Fibroblast of pulmonary artery (primary cell): ENCODE data around the gene CTSW.
A peak's percentile ranks its signal among the peaks of the same experiment; 100 is the strongest.

ENCODE experiments used
- DNase-seq: peaks from one replicate; pipeline ENCODE4 v3.0.0-alpha.2; 2010; ENCODE audit warnings: low read depth
- H3K4me3 ChIP-seq: replicated peaks from 2 replicates; pipeline ENCODE4 v1.5.1; 2011; ENCODE audit warnings: low read depth, mild to moderate bottlenecking, control low read depth, low read length, moderate library complexity
- TF ChIP-seq, protein P1 (sequence below): IDR thresholded peaks from 2 replicates; pipeline ENCODE4 v1.5.1; 2011; ENCODE audit warnings: mild to moderate bottlenecking, control low read depth, low read length, inconsistent platforms; ENCODE audit errors: missing control alignments

The CTSW gene

DNA sequence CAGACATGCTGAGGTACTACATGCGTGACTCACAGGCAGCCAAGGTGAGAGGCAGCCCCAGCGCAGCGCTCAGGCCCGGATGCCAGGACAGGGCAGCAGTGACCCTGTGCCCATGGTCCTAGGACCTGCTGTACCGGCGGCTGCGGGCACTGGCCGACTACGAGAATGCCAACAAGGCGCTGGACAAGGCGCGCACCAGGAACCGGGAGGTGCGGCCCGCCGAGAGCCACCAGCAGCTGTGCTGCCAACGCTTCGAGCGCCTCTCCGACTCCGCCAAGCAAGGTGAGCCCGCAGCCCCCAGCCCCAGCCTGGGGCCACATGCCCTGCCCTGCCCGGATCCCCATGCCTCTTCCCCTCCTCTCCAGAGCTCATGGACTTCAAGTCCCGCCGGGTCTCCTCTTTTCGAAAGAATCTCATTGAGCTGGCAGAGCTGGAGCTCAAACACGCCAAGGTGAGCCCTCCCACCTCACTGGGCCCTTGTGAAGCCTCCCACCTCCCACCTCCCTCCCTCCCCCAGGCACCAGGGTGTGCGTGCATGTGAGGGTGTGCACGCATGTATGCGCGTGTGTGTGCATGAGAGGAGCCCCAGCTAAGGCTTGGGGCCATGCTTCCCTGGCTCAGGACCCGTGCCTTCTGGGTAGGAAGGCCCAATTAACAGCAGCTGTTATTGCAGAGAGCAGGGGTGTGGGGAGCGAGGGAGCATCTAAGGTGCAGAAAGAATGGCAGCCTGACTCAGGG lies 27.0 kb upstream of the CTSW start:
- no peak overlapping the region for H3K4me3 ChIP-seq
- TF ChIP-seq, protein P1, sequence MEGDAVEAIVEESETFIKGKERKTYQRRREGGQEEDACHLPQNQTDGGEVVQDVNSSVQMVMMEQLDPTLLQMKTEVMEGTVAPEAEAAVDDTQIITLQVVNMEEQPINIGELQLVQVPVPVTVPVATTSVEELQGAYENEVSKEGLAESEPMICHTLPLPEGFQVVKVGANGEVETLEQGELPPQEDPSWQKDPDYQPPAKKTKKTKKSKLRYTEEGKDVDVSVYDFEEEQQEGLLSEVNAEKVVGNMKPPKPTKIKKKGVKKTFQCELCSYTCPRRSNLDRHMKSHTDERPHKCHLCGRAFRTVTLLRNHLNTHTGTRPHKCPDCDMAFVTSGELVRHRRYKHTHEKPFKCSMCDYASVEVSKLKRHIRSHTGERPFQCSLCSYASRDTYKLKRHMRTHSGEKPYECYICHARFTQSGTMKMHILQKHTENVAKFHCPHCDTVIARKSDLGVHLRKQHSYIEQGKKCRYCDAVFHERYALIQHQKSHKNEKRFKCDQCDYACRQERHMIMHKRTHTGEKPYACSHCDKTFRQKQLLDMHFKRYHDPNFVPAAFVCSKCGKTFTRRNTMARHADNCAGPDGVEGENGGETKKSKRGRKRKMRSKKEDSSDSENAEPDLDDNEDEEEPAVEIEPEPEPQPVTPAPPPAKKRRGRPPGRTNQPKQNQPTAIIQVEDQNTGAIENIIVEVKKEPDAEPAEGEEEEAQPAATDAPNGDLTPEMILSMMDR, result no peak
- no peak for DNase-seq

DNA sequence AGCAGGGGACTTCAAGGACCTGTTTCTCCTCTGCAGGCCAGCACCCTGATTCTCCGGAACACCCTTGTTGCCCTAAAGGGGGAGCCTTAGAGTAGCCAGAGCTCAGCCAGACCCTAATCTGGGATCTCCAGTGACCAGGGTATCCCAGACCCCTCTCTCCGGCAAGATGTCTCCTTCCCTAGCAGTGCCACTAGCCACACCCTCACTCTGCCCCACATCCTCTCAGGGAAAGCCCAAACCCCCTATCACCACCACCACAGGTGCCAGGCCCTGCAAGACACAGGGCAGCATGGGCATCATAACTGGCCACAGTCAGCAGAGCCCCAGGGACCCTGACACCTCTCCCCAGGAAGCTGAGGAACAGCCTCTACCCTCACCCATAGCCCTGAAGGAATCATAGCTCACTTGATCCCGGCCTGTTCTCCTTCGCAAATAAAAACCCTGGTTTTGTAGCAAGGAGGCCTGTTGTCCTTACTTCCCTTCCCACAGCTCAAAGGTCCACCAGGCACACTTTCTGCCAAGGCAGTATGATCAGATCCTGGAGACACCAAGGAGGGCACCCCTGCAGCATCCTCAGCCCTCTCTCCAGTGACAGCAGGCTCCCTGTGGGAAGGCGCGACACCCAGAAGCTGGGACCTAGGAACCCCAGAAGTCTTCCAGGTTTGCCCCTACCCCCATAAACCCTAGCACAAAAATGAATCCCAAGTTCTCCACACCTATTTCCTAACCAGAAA lies 26.2 kb upstream of the CTSW start:
- TF ChIP-seq, protein P1, result peak; percentile 6
- no peak overlapping the region for H3K4me3 ChIP-seq
- DNase-seq, result no peak

DNA sequence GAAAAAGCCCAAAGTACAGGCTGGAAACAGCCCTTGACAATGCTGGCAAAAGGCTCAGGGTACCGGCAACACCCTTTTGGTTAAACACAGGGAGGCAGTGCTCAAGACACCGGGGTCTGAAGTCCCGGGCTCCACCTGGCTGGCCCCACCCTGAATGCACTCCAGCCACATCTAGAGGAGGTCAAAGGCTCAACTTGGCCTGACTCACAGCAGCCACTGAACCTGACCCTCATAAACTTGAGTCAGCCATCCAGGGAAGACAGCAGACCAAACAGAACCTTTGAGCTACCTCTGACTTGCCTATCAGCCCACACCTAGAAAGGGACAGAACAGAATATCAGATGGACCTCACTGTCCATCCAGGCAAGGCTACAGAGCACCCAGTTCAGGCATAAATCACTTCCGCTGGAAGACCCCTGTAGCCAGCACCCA lies 25.5 kb upstream of the CTSW start:
- TF ChIP-seq, protein P1, result no peak
- H3K4me3 ChIP-seq, result no peak overlapping the region
- no peak for DNase-seq

DNA sequence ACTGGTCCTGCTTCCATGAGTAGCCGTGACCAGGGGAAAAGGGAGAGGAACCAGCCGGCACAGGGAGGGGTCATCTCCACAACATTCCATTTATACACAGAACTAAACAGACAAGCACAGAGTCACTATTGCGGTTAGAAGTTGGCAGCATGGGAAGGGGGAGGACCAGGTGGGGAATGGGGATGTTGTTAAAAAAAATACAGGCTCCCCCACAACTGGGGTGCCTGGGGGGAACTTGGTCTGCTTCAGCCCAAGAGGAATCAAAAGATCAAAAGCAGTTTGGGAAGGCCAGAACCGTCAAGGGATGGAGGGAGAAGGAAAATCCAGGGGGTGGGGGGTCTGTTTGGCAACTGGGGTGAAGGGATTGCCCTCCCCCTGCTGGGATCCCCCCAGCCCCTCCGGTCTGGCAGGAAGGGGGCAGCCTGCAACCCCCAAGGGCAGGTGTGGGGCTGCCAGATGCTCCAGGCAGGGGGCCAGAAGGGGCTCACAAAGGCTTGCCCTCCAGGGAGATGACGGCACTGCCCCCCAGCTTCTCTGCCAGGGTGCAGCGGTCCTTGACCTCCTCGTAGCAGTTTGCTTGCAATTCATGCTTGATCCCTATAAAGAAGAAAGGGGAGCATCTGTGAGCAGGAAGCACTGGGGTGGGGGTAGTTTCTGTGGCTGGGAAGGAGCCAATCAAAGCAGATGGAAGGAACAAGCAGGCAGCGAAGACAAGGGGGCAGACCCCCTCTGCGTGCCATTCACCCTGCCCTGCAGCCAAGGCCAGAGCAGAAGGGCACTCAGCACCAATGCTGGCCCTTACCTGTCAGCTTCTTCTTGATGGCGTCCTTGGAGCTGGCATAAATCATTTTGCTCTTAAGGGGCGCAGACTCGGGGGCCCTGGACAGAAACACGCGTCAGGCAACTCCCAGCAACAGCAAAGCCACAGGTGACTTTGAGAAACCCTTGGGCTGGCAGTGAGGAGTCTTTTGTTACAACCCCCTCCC lies 24.5 kb upstream of the CTSW start:
- no peak for DNase-seq
- peak overlapping the region; percentile 96 for H3K4me3 ChIP-seq

DNA sequence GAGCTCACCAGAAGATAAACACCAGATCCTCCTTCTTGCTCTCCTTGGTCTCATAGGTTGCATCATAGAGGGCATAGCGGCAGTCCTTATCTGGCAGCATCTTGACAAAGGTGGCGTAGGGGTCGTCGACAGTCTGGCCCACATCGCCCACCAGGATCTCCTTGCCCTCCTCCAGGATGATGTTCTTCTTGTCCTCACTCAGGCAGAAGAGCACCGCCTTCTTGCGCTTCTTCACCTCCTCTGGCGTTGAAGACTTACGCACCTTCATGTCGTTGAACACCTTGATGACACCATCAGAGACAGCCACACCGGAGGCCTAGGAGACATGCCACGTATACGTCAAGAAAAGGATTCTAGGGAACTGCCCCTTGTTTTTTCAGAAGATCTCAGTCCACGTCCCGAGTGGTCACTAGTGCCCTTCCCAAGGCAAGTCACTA lies 23.7 kb upstream of the CTSW start:
- TF ChIP-seq, protein P1, result no peak
- DNase-seq, result no peak
- peak overlapping the region; percentile 96 for H3K4me3 ChIP-seq

More for the DNA sequence above, 24.5 kb upstream of the CTSW start:
- TF ChIP-seq, protein P1, result no peak

DNA sequence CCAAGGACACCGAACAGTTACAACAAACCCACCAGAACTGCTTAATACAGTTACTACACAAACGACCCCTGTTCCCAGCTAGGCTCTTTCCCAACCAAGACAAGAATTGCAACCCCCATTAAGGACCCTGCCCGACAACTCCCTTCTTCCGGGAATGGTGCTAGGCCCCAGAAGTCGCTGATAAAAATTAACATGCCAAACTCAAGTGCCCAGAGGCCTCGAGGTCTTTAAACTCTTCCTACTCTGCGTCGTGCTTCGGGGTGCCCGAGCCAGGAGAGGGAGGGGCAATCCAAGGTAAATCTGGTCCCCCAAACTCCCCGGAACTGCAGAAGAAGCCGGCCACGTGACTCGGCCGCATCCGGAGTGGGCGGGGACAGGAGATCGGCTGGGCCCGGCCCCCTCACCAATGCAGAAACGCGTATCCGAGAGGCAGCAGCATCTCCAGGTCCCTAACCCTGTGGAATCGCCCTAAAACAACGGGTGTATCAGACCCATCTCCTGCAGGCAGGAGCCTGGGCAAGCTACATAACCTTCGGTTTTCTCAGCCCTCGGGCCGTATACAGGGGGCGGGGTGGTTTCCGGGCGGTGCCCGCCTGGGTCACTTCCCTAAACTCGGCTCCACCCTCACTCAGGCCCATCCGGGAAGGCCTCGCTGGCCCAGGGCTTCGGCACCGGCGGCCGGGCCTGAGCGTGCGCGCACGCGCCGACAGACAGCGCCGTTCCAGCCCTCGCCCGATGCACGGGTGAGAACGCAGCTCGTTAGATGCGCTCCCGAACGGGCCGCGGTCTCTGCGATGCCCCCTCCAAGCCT lies 22.7 kb upstream of the CTSW start:
- peak; percentile 62 for DNase-seq
- TF ChIP-seq, protein P1, result no peak
- peak overlapping the region; percentile 96 for H3K4me3 ChIP-seq
